Bronchial epithelial cell (primary cell): ENCODE results near the gene ZDHHC8. TPM values are rescaled to one million over a fixed set of nuclear protein-coding genes. Genes with fewer than 3 reads are reported as not detected.

ENCODE experiments used
- DNase-seq: peaks from one replicate; pipeline ENCODE4 v3.0.0-alpha.2; 2010; ENCODE audit warnings: low read depth
- FAIRE-seq: peaks from 2 replicates; lab custom pipeline; 2011; peaks lifted over from hg19 to GRCh38; lab: Jason Lieb, UNC
- H3K27me3 ChIP-seq: 2 replicates; pipeline ENCODE4 v1.5.1; 2011; ENCODE audit warnings: low read length; ENCODE audit not compliant: control insufficient read depth, insufficient read depth
- H3K36me3 ChIP-seq: 2 replicates; pipeline ENCODE4 v1.5.1; 2011; ENCODE audit warnings: low read length; ENCODE audit not compliant: control insufficient read depth, insufficient read depth
- H3K4me3 ChIP-seq: 2 replicates; pipeline ENCODE4 v1.5.1; 2011; ENCODE audit warnings: mild to moderate bottlenecking, low read depth, low read length, control low read depth
- total RNA-seq: library from RNA; depleted of rRNA; stranded (reverse); fragments of >200 nt; gene quantifications from 2 replicates; pipeline ENCODE4 v1.2.1, GENCODE V29; 2014
- TF ChIP-seq, protein P1 (sequence below): IDR thresholded peaks from 2 replicates; pipeline ENCODE4 v1.5.1; 2011; ENCODE audit warnings: mild to moderate bottlenecking, moderate library complexity, low read length, control low read depth, inconsistent platforms; ENCODE audit not compliant: insufficient read depth, severe bottlenecking

Gene ZDHHC8
- total RNA-seq, 1 donor from 2014 or later = 6.6 TPM

DNA sequence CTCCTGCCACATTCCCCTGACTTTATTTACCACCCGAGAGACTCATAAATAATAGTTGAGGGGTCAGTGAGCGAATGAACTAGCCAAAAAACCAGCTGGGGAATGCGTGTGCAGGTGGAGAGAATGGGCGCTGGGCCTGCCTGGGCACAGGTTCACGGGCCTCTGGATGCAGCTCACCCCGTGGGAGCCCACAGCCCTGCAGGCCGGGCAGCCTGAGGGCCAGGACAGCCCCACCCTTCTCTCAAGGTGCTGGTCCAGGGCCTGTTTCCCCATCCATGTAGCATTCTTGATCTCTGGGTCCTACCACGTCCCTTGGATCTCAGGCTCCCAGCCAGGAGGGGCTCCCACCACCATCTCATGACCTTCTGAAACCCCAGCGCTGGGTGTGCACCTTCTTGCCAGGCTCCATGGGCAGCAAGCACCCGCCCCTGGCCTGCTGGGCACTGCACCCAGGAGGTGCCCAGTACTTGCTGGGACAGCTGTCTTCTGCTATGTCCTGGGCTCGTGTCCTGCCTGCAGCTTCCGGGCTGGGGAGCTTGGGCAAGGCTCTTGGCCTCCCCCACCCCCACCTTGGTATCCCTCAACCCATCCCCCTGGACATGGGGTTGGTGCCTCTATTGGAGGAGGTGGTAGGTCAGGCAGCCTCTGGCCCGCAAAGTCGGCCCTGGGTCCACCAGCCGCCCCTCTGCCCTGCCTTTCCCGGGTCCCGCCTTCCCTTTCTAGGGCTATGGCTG, 62.3 kb downstream of the ZDHHC8 start:
- peaks cover 3% of the 10 kb centered on the region for H3K27me3 ChIP-seq
- H3K4me3 ChIP-seq = no peak overlapping the region
- FAIRE-seq (no peak), DNase-seq (no peak)
- H3K36me3 ChIP-seq = no peaks in the 10 kb centered on the region
- TF ChIP-seq, protein P1, sequence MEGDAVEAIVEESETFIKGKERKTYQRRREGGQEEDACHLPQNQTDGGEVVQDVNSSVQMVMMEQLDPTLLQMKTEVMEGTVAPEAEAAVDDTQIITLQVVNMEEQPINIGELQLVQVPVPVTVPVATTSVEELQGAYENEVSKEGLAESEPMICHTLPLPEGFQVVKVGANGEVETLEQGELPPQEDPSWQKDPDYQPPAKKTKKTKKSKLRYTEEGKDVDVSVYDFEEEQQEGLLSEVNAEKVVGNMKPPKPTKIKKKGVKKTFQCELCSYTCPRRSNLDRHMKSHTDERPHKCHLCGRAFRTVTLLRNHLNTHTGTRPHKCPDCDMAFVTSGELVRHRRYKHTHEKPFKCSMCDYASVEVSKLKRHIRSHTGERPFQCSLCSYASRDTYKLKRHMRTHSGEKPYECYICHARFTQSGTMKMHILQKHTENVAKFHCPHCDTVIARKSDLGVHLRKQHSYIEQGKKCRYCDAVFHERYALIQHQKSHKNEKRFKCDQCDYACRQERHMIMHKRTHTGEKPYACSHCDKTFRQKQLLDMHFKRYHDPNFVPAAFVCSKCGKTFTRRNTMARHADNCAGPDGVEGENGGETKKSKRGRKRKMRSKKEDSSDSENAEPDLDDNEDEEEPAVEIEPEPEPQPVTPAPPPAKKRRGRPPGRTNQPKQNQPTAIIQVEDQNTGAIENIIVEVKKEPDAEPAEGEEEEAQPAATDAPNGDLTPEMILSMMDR = no peak

DNA sequence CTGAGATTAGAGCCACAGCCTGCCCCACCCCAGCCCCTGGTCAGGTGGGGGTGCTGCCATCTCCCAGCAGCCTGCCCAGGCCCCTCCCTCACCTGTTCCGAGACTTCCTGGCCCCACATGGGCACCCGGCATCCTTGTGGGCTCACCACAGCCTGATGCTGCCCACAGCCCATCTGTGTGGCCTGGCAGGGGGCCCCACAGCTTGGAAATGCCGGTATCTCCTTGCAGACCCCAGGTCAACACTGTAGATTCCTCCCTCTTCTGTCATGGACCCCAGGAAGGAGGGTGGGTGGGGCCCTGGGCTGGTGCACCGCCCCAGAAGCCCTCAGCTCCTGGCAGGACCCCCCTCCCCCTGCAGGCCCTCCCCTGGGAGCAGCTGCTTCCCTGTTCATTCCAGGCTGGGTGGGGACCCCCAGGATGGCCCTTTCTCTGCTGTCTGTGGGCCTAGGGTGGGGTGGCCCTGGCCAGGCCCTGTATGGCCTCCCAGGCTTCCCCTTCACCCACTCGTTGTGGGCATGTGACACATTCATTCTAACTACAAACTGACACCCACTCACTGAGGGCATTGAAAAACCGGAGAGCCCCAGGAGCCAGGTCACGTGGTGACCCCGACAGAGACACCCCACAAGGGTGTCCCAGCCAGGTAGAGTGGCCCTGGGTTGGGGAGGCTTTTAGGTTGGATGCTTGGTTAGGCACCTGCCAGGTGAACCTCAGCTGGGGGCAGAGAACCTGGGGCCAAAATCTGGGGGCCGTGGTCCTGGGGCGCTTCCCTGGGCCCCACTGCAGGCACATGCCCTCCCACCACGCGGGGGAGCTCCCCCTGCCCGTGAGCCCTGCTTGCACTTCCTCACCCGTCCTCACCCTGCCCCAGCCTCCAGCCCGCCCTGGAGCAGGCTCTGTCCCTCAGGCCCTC, 63.3 kb downstream of the ZDHHC8 start:
- FAIRE-seq = no peak

DNA sequence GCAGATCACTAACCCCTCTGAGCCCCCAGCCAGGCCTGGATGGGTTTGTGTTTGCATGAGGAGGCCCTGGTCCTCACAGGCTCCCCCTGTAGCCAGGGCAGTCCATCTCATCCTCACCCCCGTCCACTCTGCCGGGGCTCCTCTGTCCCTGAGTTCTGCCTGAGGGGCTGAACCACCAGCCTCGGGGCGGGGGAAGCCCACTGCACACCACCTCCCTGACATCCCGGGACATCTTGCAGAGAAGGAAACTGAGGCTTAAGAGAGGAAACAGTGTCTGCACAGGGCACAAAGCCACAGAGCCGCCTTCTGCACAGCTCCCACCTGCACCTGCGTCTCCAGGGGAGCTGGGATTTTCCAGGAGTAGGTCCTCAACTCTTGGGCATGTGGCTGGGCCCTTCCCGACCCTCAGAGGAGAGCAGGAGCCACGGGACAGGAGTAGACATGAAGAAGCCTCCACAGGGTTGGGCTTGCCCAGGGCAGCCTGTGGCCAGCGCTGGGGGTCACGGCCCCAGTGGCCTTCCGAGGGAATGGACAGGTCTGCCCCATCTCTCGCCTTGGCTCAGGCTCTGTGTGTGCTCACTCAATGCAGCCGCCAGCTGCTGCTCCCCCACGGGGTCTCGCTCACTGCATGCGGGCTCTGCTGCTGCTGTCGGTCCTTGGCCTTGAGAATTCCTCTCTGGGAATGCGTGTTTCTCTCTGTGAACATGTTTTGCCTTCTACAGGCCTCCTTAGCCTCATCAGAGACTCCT, 64.7 kb downstream of the ZDHHC8 start:
- no peak for FAIRE-seq
- DNase-seq = no peak
- peaks cover 4% of the 10 kb centered on the region for H3K27me3 ChIP-seq
- no peaks in the 10 kb centered on the region for H3K36me3 ChIP-seq
- TF ChIP-seq, protein P1 = no peak
- H3K4me3 ChIP-seq = no peak overlapping the region

More for the DNA sequence above, 63.3 kb downstream of the ZDHHC8 start:
- Histone ChIP-seq H3K27me3 (peaks cover 4% of the 10 kb centered on the region), H3K36me3 (no peaks in the 10 kb centered on the region), H3K4me3 (no peak overlapping the region)
- TF ChIP-seq, protein P1 = no peak
- DNase-seq = no peak

Other genes with a start within 250 kb of the ZDHHC8 start
- gene COMT, start 190.0 kb upstream of the ZDHHC8 start, total RNA-seq = 221 and 272 TPM in 2 replicates
- gene TXNRD2, start 190.0 kb upstream of the ZDHHC8 start, total RNA-seq = 12.9 and 19.1 TPM in 2 replicates
- 19.2 and 23.2 TPM in 2 replicates for gene ARVCF, start 115.0 kb upstream of the ZDHHC8 start, total RNA-seq
- 41.6 and 44.2 TPM in 2 replicates for gene TANGO2, start 110.7 kb upstream of the ZDHHC8 start, total RNA-seq
- gene DGCR8, start 51.6 kb upstream of the ZDHHC8 start, total RNA-seq = 30.5 and 39.8 TPM in 2 replicates
- gene RANBP1, start 15.7 kb upstream of the ZDHHC8 start, total RNA-seq = 147 and 263 TPM in 2 replicates
- 37.9 and 40.7 TPM in 2 replicates for gene TRMT2A, start 14.6 kb upstream of the ZDHHC8 start, total RNA-seq
- not detected in 2 replicates for gene CCDC188, start 19.3 kb downstream of the ZDHHC8 start, total RNA-seq
- 2.6 and 2.8 TPM in 2 replicates for gene RTN4R, start 136.5 kb downstream of the ZDHHC8 start, total RNA-seq
- 27.4 and 37.5 TPM in 2 replicates for gene DGCR6L, start 188.3 kb downstream of the ZDHHC8 start, total RNA-seq